Inferior parietal cortex (tissue), 1 donor: Measurements from ENCODE around the gene MTHFD1L.

Experiments
- DNase-seq: peaks from one replicate; pipeline ENCODE4 v3.0.0-alpha.2; 2016; ENCODE audit errors: extremely low spot score

MTHFD1L gene

DNA sequence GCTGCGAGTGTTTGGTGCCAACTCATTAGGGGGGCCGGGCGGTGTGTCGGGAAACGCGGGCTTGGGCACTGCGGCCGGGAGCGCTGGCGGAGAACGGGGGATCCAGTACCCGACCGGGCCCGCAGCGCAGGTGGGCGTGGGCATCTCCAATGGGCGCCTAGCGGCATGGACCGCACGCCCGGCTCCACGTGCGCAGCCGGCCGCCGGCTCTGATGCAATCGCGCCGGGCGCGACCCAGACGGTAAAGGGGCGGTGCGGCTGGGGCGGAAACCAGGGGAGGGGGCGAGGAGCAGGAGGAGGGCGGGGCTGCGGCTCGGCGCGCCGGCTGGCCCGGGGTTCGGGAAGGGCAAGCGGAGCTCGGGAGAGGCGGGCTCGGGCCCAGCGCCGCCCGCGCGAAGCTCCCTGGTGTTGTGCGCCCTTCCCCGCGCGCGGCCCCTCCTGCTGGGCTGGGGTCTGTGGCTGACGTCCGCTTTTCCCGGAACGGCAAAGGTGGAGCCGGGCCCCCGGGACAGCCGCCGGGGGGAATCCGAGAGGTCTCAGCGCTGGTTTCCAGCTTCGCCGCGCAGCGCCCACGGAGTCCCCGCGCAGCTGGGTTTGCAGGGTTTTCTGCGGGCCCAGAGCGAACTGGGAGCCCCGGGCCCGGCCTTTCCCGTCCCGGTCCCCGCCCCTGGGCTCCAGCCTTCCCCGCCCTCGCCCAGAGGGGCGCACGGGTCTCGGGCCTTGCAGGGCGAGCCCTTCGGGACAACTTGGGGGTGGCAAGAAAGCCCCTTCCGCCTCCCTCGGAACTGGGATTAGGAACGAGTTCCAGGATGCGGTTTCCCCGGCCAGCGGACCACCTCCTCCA, 867 bp downstream of the MTHFD1L start:
- peak; percentile 68 for DNase-seq

DNA sequence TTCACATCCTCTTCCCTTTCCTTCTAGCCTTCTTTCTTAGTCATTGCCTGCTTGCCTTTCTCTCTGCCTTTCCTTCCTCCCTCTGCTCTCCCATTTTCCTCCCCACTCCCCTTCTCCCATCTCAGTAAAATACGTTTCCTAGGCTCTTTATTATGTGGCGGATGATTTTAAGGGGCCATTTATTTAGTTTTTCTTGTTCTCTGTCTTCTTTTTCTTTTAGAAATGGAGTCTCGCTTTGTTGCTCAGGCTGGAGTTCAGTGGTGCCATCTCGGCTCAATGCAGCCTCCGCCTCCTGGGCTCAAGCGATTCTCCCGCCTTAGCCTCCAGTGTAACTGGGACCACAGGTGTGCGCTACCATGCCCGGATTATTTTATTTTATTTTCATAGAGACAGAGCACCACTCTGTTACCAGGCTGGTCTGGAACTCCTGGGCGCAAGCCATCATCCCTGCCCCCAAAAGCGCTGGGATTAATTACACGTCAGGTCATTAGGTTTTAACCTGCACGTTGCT, 1.5 kb downstream of the MTHFD1L start:
- DNase-seq: no peak

DNA sequence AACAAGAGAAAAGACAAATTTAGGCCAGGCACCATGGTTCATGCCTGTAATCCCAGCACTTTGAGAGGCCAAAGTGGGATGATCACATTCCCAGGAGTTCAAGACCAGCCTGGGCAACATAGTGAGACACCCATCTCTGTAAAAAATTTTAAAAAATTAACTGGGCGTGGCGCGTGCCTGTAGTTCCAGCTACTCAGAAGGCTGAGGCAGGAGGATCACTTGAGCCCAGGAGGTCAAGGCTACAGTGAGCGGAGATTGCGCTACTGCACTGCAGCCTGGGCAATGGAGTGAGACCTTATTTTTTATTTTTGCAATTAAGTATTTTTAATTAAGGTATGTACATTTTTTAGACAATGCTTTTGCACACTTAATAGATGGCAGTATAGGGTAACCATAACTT, 3.3 kb downstream of the MTHFD1L start:
- DNase-seq: no peak

DNA sequence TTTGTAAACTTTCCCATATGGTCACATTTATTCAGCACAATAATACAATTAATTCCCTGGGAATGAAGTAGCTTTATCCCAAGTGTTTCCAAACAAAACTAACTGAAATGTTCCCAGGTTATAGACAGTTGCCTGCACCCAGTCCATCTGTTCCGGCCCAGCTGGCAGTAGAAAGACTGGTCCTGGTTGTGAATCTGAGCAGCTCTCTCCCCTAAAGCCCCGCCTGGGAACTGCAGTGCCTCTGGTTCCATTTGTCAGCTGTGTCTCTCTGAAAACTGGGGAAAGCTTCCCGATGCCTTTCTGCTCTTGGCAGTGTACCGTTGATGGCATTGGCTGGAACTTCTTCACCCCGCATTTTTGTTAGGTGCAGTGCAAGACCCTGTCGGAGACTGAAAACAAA, 8.7 kb downstream of the MTHFD1L start:
- DNase-seq: no peak

DNA sequence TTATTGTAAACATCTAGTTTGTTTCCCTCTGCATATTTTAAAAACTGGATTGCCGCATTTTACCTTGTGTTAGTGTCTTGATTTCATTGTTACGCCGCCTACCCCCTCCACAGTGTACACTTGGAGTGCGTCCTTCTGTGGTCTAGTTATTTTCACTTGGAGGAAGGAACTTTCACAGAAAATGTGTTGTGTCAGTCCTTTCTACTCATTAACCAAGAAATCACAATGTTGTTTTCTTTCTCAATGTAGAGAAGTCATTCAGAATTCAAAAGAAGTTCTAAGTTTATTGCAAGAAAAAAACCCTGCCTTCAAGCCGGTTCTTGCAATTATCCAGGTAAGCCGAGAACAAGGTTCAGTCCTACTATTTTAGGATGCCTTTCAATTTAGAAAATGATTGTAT, 10.3 kb downstream of the MTHFD1L start:
- no peak for DNase-seq

DNA sequence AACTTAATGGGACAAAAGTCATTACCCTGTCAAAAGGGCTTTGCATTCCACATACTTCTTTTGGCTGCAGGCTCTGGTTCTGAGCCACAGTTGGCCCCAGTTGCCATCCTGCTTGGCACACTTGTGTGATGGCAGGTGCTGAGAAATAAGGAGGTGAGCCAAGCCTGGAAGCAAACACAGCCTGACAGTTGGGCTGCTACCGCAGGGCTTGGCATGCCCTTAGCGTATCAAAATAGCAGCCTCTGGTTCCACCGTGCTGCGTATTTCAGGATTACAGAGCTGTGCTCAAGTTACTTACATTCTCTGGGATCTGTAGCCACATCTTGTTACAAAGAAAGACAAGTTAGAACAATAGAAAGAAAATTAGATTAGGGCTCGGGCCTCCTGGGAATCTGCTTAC, 11.1 kb downstream of the MTHFD1L start:
- peak; percentile 42 for DNase-seq

DNA sequence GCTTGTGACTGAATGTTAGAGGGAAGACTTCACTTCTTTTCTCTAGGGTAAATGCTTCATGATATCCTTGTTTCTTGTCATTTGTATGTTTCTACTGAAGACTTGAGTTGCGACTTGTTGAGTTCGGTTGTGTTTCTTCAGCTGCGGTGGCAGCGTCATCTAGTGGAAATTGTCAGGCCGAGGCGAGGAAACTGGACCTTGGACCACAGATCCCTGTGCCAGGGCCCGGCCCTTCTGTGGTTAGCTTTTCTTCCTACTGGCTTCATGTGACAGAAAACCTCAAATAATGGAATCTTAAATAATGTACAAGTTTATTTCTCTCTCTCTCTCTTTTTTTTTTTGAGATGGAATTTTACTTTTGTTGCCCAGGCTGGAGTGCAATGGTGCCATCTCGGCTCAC, 12.4 kb downstream of the MTHFD1L start:
- DNase-seq: no peak

DNA sequence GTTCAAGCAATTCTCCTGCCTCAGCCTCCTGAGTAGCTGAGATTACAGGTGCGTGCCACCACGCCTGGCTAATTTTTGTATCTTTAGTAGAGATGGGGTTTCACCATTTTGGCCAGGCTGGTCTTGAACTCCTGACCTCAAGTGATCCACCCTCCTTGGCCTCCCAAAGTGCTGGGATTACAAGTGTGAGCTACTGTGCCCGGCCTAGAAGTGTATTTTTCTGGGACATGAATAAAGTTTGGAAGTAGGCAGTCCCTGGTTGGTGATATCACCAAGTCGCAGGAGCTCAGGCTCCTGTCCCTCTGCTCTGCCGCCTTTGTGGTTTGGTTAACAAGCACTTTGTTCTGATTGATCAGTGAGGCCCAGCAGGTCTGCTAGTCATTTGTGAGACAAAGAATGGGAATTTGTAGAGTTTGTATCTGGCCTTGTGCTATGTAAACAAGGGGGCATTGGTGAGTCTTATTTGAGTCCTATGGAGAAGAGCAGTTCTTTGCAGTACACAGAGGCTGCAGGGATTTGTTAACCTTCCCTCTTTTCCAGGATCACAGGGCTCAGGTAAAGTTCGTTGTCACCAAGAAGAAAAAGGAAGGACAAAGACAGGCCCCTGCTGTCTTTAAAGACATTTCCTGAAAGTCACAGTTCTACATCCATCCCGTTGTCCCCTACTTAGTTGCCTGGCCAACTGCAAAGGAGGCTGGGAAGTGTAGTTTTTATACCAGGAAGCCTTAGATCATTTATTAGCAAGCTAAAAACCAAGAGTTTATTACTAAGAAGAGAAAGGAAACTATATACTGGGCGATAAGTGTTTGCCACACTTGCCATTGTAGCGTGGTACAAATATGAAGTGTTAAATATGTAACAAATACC, 13.1 kb downstream of the MTHFD1L start:
- DNase-seq: no peak

DNA sequence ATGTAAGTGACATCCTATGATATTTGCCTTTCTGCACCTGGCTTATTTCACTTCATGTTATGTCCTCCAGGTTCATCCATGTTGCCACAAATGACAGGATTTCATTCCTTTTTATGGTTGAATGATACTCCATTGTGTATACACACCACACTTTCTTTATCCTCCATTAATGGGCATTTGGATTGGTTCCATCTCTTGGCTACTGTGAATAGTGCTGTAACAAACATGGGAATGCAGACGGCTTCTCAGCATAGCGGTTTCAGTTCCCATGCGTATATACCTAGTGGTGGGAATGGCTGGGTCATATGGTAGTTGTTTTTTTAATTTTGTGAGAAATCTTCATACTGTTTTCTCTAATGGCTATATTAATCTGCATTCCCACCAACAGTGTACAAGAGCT, 14.8 kb downstream of the MTHFD1L start:
- DNase-seq: no peak

DNA sequence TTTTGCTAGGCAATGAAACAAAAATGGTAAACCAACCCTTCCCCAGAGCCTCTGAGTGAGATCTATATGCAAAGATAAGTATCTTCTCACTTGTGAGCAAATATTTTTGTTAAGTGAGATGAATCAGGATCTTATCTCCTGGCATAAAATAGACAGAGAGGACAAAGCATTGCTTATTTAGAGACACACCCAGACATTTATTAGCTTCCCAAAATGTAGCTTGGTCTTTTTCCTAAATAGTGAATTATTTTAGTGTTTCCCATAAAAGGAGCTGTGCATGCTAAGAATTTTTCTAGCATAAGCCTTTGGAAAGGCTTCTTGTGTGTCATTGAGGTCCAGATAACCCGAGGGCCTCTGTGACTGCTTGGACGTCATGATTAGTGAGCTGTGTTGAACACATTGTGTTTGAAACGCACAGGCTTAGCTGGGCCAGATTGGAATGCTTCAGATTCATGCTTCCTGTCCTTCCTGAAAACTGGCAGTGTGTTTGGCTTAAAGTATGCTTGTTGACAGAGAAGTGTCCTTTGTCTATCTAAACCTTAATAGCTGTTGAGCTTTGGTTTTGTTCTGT, 16.5 kb downstream of the MTHFD1L start:
- DNase-seq: no peak

DNA sequence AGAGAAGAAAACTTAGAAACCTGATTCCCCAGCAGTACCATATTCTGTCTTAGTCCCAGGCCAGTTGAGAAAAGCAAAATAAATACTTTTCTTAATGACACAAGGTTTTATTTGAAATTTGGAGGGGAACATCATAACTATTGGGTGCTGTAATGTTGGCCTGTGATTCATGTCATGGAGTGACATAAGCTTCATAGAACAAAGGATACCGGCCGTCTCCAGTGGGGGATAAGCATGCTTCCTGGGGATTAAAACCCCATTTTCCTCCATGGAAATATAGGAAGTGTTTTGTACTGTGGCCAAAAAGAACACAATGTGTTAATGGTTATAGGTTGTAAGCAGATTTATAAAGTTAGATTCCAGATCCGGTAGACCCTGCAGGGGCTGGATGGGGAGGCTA, 18.0 kb downstream of the MTHFD1L start:
- no peak for DNase-seq

DNA sequence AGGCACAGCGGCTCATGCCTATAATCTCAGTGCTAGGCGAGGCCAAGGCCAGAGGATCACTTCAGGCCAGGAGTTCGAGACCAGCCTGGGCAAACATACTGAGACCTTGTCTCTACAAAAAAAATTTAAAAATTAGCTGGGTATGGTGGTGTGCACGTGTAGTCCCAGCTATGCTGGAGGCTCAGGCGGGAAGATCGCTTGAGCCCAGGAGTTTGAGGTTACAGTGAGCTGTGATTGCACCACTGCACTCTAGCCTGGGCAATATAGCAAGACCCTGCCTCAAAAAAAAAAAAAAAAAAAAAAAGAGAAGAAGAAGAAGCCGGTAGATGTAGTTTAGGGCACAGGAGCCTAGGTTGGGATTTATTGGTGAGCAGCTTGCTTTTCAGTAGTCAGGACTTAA, 20.7 kb downstream of the MTHFD1L start:
- no peak for DNase-seq

DNA sequence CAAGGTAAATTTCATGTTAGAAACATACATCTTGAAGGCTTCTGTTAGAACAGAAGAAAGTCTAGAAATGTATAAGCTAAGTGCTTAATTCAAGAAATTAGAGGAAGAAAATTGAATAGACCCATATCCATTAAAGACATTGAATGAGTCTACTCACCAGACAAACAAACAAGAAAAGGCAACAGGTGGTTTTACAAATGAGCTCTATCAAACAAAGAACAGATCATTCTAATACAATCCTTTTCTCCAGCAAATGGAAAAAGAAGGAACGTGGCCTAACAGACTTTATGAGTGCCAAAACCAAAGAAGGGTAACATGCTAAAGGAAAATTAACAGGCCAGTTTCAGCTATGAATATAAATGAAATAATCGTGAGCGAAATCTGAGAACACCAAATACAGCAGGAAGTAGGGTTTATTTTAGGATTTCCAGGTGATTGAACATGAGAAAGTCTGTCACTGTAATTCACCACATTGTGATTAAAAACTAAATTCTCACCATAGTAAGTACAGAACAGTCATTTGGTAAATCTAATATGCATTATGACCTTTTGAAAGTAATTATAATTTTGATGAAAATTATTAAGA, 22.6 kb downstream of the MTHFD1L start:
- DNase-seq: no peak

DNA sequence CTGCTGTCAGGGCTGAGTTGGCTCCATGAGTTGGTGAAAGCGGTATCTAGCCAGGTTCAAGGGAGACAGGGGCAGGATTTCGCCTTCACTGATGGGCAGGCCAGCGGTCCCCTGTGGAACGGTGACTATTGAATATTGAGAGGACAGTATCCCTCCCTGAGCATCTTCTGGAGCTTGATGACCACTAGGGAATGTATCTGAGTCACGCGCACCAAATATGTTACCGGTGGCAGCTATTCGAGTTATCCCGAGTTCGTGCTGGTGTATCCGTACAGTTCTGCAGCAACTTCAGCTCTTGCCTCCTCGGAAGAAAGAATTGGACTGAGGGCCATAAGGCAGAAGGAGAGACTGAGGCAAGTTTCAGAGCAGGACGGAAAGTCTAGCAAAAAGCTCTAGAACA, 24.8 kb downstream of the MTHFD1L start:
- DNase-seq: no peak

DNA sequence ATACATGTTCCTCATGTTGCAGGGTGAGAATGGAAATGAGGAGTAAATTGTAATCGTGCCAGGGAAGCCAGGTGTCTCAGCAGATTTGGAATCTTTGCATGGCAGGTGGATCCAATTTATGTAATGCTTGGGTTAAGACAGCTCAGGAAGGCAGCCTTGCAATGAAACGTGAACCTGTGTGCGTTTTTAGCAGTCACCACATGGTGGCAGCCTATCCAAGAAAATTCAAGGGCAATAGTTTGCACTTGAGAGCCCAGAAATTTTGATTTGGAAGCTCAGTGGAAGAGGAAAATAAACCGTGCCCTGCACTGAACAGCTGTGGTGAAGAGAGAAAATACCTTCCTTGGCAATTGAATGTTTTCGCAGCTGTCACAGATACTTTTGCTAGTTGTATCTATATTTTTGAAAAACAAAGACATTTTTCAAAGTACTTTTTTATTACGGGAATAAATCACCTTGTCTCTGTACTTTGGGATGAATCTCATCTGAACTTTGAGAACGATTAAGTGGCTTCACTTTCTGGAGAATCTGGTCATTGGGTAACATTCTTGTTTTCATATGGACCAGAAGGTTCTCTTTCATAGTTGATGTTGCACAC, 26.5 kb downstream of the MTHFD1L start:
- peak; percentile 93 for DNase-seq

DNA sequence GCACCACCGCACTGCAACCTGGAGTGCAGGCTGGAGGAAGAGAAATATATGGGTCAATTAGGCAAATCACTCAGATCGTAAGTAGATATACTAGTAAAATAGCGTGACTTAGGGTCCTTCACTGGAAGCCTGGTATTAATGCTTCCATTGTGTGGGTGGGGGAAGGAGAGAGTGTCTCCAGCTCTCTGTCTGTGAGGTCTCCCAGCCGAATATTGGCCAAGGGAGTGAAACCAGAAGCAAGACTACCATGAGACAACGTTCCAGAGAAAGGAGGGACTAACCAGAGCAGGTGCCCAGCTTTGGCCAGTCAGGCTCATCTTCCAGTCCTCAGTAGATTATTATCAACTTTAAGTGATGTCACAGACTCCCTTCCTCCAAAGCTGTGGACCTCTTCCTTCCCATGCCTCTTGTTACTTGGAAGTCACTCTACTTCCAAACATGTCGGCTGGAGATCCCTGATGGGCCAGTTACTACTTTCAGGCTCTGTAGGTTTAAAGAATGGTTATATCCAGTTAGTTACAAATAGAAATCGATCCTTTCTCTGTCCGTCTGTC, 28.8 kb downstream of the MTHFD1L start:
- DNase-seq: no peak

DNA sequence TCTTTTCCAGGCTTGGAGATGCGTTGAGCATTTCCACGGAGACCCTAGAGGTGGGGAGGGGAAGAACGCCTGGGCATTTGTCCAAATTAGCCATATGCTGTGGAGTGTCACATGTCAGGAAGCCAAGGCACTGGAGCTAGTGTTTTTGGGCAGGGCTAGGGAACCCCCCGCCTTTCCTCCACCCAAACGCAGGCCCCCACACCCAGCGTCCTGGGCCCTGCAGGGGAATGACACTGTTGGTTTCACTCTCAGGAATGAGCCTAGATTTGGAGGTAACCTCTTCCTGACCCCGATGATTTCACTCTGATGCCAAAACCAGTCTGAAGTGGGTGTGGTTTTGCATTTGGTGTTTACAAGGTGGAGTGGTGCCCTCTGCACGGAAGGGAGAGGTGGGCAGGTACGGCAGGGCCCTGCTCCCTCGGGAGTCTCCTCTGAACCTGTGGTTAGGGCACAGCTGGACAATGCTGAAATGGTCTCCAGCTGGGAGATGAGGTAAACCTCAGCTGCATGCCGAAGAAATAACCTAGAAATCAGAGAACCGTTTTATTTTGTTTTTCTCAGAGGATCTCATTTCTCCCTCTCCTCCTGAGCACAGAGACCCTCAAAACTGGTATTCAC, 29.5 kb downstream of the MTHFD1L start:
- no peak for DNase-seq

DNA sequence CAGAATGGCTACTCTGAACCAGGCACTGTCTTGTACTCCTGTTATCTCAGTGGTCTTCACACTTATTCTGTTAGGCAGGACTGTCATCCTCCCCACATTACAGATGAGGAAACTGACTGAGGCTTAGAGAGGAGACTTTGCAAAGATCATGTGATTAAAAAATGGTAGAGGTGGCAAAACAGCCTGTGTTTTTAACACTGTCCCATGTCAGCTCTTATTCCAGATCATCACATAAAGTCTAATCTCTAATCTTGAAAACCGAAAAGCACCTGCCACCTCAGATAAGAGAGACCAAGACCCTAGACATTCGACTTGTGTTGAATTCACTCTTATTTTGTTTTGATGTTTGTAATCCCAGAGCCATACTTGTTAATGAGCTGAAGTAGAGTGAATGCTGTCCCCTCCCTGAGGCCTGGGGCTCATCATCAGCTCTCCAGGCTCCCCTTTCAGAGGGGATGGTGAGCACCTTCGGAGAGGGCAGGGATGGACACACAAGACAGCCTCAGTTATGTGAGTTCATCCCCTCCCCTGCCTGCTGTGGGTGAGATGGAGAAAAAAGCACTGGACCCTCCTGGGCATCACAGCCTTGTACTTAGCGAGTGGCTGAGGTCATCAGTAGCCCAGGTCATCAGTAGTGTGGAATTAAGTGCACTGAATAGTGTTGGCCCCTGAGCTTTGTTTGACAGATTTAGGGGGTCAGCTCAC, 30.6 kb downstream of the MTHFD1L start:
- no peak for DNase-seq

DNA sequence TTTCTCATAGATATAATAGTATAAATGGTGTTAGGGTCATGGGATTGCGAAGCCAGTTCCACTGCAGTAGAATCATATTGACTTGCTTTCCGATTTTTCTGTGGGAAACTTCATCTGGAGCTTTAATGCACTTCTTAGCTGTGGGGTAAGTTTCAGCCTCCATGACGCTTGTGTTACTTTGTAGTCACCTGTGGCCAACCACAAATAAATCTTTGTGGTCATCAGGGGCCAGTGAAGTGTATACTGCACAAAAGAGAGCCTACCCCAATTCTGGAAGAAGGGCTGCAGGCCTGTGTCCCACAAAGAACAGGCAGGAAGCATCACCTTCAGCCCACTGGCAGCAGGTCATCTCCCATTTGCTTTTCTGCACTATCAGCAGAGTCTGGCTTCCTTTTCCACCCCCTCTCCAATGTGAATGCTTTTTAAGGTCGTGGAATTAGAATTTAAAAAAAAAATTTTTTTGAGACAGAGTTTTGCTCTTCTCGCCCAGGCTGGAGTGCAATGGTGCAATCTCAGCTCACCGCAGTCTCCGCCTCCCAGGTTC, 32.0 kb downstream of the MTHFD1L start:
- DNase-seq: no peak
